GM19372 (cell line): Measurements from ENCODE around the gene ROS1.

Source experiments
- ATAC-seq: cut with Tn5 transposase; IDR thresholded peaks from one replicate; pipeline ENCODE4 v1.9.1; 2021; ENCODE audit warnings: mild to moderate bottlenecking, low read depth, moderate library complexity; ENCODE audit not compliant: unreplicated experiment

ROS1 gene

GRCh38 chr6:117327149-117328004 is 98.4 kb downstream of the ROS1 start:
- ATAC-seq, result no peak

- ATAC-seq, result no peak
These were observed 99.3 kb downstream of the ROS1 start for GRCh38 chr6:117326396-117326795.

DNA sequence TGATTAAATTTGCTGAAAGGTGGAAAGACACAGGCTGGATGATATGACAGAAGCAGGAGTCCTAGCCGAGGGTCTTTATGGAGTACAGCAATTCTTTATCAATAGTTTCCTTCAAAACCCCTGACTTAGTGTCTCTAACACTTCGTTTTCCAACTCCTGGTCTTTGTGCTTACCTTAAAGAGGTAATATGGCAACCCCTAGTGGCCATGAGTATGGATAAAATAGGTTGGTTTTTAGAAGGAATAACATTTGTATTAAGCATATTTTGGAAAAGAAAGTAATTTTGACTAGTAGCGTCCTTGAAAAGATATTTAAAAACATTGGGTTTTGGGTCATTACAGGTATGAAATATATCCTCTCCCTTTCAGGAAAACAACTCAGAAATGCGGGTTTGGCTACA is 108.5 kb downstream of the ROS1 start:
- ATAC-seq, result no peak

DNA sequence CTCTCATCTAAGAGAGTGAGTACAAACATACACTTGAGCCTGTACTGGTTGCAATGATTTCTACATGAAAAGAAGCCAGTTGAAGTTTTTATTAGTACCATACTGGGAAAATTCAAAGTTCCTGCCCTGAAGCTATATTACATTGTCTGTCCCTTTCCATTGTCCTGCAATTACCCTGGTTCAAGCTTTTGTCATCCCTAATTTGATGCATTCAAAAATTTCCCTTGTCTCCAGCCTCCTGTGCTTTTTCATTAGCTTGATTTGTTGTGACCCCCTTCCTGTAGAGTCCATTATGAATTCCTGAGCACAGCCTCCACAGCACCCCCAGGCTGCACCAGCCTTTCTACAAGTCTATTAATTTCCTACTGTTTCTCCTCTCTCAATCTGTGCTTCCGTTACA is 114.0 kb downstream of the ROS1 start:
- no peak for ATAC-seq

- ATAC-seq, result no peak
These were observed 114.4 kb downstream of the ROS1 start for GRCh38 chr6:117311310-117311709.

DNA sequence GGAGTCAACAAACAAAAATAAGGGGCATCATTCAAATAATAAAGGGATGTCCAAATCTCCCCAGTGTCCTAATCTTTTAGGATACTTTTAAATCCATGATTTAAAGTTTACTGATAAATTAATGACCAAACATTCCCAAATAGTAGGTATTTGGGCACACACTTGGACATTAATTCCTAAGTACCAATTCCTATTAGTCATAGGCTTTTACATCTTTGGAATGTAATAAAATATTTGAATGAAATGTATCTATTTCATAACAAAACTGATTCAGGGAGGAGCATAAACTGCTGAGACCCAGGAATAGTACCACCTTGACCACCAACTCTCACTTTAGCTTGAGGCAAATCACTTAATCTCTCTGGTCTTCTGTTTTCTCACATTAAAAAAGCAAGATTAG is 116.1 kb downstream of the ROS1 start:
- no peak for ATAC-seq

DNA sequence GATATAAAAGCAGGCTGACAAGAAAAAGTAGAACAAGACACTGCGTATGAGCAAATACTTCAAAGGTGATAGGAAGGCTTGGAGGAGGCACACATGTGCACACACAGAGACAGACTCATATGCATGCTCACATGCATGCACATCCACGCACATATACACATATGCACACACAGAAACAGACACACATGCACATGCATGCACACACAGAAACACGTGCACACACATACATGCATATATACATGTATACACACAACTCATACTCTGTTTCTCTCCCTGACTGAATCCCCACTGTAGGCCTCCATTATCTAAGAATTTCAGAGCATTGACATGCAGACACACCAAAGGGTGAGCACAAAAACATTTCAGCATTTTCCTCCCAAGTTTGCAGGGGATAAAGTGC is 116.7 kb downstream of the ROS1 start:
- ATAC-seq, result no peak

GRCh38 chr6:117307655-117308054 is 118.1 kb downstream of the ROS1 start:
- no peak for ATAC-seq

DNA sequence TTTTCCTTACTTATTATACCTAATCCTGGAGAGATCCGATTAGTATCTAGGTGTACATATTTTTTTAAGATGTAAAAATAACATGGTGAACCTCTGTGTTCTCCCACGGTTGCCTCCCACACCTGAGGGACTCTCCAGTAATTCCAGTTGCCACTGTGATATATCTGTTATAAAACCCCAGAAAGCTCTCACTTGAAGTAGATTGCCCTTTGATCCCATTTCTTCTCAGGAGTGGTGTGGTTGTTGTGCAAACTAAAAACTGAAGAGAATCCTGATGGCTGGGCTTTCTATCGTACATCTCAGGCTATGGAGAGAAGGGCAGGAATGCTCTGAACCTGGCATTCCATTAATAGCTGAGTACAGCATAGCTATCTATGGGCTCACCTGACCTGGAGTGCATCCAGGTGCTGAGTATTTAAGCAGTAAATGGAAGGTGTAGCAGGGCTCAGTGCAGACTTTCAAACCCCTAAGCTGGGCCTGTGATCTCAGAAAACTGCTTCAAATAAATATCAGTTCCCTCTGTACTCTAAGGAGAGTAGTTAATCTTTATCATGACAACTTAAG is 119.4 kb downstream of the ROS1 start:
- no peak for ATAC-seq

GRCh38 chr6:117304446-117304845 is 121.3 kb downstream of the ROS1 start:
- no peak for ATAC-seq

- ATAC-seq, result no peak
These were observed 122.4 kb downstream of the ROS1 start for GRCh38 chr6:117303323-117303722.

GRCh38 chr6:117298941-117299340 is 126.8 kb downstream of the ROS1 start:
- ATAC-seq, result no peak

- ATAC-seq, result no peak
These were observed 135.4 kb downstream of the ROS1 start for GRCh38 chr6:117290173-117290846.

- ATAC-seq, result no peak
These were observed 137.5 kb downstream of the ROS1 start for GRCh38 chr6:117288083-117288715.

DNA sequence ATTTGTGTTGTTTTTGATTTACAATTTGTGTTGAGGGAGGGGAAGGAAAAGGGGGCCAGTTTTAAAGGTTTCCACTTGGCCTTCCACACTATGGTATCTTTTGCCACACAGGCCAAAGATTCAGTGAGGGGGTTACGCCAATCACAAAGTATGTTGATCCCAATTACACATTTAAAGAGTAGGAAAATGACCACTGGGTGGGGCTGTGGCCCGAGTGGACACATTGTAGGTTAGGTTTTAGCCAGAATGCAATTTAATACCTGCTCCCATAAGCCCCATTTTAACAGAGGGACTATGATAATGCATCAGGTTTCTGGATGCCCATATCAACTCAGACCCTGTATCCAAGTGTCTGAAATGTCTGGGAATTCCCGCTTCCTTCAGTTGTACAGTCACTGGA is 144.8 kb downstream of the ROS1 start:
- no peak for ATAC-seq

DNA sequence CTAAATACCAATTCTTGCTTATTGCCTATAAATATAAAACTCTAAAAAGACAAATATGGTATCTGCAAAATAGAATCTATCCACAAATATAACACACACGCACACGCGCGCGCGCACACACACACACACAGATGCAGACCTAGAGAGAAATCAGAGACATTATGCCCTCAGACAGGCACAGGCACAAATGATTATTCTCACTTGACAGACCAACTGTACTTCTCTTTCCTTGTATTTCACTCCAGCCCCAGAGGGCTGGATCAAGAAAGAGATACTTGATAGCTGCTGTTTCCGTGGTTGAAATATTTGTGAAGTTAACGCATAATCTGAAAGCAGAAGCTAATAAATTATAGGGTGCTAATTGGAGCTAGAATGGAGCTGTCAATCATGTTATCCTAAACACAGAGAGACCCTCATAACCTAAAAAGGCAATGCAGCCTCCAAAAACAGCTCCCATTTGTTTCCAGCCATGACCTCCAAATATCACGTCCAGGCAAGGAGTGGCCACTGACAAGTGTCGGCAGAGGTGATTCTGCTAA is 148.9 kb downstream of the ROS1 start:
- ATAC-seq, result no peak

- ATAC-seq, result no peak
These were observed 150.0 kb downstream of the ROS1 start for GRCh38 chr6:117275711-117276110.

GRCh38 chr6:117275205-117275604 is 150.5 kb downstream of the ROS1 start:
- ATAC-seq, result no peak

DNA sequence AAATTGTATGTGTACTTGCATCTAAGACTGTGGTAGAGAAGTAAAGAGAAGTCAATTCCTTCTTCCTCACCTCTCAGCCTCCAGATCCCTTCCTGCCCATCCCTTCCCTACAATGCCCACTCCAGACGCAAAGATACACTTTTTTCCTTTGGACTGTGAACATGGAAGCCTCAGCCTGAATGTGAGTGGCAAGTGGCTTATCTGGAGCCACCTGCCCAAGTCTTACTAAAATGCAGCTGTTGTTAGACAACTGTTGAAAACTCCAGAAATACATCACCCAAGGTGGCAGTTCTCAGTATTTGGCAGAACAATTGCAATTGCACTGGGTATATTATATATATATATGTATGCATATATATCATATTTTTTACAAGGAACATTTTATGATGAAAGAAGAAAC is 152.9 kb downstream of the ROS1 start:
- ATAC-seq, result no peak

DNA sequence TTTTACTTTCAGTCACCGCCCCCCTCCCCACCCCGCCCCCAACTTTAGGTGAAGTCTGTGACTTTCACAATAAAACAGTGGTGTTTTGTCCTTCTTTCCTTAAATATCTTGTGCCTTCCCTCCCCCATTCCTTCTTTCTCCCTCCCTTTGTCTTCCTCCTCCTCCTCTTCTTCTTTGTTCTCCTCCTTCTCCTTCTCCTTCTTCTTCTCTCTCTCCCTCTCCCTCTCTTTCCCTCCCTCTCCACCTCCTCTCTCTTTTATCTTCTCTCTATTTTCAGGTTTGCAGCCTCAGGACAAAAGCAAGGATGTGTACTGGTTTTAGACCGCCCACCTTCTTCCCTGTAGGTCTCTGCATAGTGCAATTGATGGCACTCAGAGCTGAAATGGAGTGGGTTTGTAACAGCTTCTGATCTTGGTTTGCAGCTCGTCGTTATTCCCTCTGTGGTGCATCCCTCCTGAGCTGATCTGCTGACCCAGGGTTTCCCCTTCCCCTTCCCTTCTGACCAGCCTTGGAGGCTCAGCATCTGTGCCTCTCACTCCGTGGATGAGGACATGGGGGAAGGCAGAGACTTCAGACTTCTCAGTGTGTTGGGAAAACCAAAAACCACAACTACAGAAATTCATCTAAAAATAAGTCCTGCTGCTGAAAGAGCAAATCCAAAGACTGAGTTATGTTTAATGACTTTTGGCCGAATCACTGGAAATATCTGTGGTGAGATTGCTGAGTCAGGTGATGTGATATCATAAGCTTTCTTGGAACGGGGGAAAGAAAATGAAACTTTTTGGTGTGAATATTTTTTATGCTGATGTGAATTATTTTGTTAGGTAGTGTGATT is 153.5 kb downstream of the ROS1 start:
- no peak for ATAC-seq
